Femur (tissue), 1 donor: ENCODE measurements around the gene PRODH2.

ENCODE experiments used
- DNase-seq: peaks from one replicate; pipeline ENCODE4 v3.0.0-alpha.2; 2017

Gene PRODH2, protein sequence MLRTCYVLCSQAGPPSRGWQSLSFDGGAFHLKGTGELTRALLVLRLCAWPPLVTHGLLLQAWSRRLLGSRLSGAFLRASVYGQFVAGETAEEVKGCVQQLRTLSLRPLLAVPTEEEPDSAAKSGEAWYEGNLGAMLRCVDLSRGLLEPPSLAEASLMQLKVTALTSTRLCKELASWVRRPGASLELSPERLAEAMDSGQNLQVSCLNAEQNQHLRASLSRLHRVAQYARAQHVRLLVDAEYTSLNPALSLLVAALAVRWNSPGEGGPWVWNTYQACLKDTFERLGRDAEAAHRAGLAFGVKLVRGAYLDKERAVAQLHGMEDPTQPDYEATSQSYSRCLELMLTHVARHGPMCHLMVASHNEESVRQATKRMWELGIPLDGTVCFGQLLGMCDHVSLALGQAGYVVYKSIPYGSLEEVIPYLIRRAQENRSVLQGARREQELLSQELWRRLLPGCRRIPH

DNA sequence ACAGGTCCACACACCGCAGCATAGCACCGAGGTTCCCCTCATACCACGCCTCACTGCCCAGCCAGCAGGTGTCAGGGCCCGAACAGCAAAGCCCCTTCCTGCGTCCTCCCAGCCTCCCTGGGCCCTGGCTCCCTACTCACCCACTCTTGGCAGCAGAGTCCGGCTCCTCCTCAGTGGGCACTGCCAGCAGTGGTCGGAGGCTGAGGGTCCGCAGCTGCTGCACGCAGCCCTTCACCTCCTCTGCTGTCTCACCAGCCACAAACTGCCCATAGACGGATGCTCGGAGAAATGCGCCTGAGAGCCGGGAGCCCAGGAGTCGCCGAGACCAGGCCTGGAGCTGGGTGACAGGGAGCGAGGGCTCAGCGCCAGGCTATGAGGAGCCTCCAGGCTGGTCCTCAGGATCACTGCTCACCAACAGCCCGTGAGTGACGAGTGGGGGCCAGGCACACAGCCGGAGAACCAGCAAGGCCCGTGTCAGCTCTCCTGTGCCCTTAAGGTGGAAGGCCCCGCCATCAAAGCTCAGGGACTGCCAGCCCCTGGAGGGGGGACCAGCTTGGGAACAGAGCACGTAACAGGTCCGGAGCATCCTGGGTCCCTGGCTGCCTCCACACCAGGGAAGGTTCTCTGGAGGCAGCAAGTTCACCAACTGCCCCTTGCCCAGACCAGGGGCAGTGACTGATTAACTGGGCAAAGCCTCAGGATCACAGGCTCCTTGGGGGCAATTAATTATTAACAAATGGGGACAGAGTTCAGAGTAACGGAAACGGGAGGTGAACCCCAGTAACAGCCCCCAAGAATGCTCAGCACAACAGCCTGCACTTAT is at the start of gene PRODH2:
Gene PRODH2, minus strand, starts transcription at position 626 of the 823 bp plus-strand sequence. Its CDS starts 40 bp downstream, at position 586.
- no peak for DNase-seq

DNA sequence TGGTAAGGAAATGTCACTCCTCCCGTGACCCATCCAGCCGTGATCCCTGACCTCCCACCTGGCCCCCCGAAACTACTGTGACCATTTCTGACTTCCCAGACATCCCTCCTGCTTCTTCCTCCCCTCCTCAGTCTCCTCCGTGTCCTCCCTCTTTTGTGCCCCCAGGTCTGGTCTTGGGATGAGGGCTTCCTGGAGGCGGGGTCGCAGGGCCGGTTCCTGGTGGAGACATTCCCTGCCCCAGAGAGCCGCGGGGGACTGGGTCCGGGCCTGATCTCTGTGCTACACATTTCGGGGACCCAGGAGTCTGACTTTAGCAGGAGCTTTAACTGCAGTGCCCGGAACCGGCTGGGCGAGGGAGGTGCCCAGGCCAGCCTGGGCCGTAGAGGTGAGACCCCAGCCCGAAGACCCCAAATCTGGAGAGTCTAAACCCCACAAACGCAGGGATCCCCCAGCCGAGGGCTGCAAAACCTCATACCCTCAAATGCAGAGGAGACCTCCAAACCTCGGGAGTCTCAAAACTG is 49.1 kb upstream of the PRODH2 start:
- DNase-seq: no peak

DNA sequence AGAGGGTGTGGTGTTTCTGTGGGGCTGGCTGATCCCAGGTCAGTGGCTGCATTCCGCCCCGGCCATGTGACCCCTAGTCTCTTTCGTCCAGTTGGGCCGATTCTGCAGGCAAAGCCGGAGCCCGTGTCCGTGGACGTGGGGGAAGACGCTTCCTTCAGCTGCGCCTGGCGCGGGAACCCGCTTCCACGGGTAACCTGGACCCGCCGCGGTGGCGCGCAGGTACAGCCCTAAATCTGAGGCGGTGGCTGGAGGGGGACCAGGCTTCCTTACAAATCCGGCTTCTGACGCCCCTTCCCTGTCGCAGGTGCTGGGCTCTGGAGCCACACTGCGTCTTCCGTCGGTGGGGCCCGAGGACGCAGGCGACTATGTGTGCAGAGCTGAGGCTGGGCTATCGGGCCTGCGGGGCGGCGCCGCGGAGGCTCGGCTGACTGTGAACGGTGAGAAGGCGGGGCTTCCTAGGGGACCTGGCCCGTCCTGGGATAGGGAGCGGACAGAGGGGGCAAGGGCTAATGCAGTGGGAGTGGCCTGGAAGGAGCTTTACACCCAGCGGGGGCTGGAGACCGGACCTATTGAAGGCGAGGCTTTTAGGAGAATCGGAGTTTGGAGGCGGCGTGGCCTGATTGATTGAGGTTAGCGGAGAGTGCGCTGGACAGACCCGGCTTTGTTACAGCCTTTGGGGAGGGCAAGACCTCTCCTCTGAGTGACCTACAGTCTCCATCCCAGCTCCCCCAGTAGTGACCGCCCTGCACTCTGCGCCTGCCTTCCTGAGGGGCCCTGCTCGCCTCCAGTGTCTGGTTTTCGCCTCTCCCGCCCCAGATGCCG is 48.4 kb upstream of the PRODH2 start:
- DNase-seq: no peak

DNA sequence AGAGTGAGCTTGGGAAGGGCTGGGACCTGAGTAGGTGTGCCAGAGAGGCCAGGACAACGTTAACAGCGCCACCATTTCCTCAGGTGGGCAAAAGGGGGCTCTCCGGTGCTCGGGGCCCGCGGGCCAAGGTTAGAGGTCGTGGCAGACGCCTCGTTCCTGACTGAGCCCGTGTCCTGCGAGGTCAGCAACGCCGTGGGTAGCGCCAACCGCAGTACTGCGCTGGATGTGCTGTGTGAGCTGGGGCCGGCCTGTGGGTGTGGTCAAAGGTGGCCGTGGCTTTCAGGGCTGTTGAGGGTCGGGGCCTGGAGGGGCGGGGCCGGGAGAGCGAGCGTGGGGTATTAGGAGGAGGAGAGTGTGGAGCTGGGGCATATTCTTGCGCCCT is 47.8 kb upstream of the PRODH2 start:
- DNase-seq: no peak

DNA sequence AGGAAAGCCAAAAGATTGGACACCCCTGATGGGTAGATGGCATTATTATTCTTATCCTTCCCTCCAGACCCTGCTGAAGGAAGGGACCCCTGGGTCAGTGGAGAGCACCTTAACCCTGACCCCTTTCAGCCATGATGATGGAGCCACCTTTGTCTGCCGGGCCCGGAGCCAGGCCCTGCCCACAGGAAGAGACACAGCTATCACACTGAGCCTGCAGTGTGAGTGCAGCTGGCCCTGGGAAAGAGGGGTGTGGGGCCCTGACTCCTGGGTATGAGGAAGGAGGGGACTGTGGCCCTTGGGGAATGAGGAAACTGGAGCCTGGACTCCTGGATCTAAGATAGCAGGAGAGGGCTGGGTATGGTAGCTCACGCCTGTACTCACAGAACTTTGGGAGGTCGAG is 46.8 kb upstream of the PRODH2 start:
- no peak for DNase-seq

DNA sequence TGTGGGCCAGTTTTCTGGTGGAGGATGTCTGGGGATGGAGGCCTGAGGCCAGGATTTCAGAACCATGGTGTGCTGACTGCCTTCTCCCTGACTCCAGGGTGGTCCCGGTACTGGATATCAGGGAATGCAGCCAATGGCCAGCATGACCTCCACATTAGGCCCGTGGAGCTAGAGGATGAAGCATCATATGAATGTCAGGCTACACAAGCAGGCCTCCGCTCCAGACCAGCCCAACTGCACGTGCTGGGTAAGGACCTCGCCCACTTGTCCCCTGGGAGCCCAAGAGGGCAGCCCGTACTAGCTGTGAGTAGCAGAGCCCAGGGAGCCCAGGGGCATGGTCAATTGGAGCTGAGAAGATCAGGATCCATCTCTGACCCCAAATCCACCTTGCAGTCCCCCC is 45.7 kb upstream of the PRODH2 start:
- DNase-seq: no peak

DNA sequence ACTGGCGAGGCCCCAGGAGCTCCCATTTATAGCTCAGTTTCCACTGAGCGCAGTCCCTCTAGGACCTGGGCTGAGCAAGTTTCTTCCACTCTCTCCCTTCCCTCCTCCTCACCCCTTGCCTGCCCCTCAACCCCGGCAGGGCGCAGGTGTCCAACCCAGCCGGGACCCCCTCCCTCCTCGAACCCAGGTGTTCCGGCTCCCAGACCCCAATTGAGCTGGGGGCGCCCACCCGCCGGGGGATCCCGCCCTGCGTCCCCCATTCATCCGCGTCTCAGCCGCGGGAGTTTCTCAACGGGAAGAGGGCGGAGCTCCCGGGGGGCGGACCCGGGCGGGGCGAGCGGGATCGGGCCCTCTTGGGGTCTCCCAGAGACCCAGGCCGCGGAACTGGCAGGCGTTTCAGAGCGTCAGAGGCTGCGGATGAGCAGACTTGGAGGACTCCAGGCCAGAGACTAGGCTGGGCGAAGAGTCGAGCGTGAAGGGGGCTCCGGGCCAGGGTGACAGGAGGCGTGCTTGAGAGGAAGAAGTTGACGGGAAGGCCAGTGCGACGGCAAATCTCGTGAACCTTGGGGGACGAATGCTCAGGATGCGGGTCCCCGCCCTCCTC is 44.0 kb upstream of the PRODH2 start, which contains the start of gene KIRREL2:
Gene KIRREL2, plus strand, starts transcription at position 366 of the 604 bp plus-strand sequence. Its CDS starts 209 bp downstream, at position 575.
- peak; percentile 38 for DNase-seq

DNA sequence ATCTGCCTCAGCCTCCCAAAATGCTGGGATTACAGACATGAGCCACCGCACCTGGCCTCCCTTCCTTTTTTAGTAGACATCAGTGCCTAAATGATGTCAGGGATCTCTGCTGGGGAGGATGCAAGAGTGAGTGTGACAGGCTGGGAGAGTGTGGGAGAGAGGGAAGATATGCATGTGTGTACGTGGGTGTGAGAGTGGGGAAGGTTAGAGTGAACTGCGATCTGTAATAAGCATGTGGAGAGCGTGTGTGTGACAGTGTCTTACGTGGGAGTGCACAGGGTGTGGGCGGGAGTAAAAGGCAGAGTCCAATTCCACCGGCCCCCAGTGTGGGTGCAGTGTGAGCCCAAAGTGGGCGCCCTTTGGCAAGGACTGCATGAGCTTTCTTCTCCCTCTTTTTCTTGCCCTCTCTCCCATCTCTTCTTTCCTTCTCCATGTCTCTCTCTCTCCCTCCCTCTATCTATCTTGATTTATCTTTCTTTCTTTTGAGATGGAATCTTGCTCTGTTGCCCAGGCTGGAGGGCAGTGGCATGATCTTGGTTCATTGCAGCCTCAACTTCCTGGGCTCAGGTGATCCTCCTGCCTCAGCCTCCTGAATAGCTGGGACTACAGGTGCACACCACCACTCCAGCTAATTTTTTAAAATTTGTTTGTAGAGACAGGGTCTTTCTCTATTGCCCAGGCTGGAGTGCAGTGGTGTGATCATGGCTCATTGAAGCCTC is 40.6 kb upstream of the PRODH2 start:
- no peak for DNase-seq

DNA sequence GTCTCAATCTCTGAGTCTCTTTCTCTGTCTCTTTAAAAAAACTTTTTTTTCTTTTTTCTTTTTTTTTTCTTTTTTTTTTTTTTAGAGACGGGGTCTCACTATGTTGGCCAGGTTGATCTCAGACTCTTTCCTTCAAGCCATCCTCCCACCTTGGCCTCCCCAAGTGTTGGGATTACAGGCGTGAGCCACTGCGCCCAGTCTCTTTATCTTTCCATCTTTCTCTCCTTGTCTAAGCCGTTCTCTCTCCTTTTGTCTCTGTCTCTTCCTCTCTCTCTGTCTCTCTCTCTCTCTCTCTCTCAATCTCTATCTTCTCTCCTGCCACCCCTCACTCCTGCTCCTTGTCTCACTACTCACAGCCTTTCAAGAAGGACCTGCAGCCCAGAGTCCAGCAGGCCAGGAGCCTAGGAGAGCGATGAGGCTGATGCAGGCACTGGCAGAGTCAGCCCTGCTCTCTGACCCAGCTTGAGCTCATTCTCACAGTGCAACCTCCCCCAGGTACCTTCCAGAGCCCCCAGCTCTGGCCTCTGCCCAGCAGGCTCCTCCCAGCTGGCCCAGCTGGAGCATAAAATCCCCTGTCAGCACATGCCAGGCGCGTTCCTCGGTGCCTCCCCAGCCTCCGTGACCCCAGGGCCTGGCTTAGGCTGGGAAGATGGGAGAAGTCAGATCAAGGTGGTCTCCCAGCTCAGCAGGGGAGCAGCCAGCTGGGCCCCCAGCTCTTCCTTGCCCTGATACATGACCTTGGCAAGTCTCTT is 39.6 kb upstream of the PRODH2 start, which contains the start of gene NPHS1:
Gene NPHS1, minus strand, starts transcription at position 476 of the 752 bp plus-strand sequence. CDS start 667 bp downstream, outside the sequence.
- DNase-seq: no peak

DNA sequence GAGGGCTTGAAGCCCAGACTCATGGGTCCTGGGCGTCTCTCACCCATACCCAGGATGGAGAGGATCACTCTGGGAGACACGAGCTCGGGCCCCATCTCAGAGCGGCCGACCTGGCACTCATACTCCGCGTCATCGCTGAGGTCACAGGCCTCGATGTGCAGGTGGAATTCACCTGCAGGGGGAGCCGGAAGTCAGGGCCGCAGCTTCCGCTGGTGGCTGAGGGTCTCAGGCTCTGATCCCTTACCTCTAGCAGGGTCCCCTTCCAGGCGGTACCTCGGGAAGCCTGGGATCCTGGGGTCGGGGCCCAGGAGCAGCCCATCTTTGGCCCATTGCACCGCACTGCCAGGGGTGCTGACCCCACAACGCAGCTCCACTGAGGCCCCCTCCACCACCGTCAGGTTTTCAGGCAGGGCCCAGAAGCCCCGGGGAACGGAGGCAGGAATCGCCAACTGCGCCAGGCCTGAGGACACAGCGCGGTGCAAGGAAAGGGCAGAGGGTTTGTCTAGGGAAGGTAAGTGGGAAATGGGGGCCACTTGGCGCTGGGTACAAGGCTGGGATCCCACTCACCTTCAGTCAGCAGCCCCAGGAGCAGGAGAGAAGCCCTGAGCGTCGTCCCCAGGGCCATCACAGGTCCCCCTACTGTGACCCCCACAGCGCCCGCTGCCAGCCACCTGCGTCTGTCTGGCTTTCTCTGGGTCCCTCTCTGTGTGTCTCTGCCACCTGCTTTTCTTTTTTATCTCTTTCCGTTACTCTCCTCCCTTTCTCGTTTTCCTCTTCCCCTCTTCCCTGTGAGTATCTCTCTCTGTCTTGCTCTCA is 38.8 kb upstream of the PRODH2 start:
- DNase-seq: no peak

DNA sequence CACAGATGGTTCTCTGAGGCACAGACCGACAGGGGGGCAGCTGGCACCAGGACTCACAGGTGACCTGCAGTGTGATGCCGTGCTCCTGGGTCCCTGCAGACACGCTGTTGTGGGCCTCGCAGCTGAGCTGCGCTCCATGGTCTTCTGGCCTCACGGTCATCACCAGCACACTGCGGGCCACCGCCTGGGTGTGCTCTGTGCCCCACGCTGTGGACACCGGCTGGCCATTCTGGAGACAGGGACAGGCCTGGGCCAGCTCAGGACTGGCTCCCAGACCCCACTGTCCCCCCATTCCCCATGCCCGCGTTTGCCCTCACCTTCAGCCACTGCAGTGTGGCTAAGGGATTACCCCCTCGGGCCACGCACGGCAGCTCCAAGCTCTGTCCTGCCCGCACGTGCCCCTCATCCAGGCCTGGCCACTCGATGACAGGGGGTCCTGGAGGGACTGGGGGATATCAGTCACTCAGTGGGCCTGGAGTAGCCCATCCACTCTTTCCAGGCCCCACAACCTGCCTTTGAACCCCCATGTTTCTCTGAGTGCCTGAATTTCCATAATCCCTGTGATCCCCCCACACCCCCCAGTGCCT is 36.4 kb upstream of the PRODH2 start:
- no peak for DNase-seq

DNA sequence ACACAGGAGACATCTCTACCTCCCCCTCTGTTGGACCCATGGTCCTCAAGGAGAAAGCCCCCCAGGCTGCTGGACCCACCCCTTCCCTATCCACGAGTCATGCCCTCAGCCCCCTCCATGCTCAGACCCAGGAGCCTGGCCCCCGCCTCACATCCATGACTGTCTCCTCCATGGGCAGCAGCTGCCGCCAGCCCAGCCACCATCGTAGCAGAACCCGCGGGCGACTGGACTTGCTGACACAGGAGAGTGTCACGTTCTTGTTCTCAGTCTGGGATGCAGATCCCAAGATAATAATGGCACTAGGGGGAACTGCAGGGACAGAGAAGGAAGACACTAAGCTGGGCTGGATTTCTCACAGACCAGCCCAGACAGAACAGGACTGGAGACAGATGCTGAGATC is 35.8 kb upstream of the PRODH2 start:
- no peak for DNase-seq

DNA sequence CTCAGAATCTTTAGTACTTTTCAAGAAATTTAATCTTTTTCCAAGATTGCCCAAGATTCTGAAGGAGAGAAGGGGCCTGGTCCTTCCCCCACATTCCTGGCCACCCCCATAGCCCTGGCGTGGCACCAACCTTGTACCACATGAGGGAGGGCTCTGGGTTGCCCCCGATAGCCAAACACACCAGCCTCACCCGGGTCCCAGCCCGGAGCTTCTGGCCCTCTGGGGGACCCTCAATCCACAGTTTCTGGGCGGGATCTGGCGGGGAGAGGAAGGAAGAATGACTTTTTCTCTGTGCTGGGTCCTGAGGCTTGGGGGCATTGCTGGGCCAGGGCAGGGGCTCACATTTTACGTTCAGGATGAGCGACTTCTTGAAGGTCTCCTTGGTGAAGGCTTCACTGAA is 35.3 kb upstream of the PRODH2 start:
- DNase-seq: no peak

DNA sequence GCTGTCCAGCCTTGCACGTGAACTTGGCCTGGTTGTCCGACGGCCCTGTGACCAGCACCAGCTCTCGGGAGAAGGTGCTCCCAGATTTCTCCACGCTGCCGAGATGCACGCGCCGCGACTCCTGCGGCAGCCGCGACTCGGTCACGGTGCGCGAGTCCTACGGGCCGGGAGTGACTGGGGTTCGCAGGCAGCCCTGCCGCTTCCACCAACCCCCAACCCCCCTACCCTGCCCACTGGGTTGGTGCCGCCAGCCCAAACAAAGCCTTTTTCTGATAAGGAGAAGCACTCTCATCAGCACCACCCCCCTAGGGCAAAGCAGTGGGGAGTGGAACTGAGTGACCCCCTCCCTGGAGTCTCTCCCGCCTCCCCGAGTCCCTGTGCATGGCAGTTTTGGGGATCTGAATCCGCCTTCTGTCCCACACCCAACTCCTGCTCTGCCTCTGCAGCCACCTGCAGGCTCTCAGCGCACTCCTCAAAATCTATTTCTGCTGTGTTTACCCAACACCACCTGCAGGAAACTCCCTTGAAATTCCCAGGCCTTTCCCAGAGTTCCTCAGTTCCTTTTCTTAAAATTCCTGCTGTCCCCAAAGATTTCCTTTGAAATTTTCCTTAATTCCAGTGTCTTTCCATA is 33.5 kb upstream of the PRODH2 start:
- DNase-seq: no peak

DNA sequence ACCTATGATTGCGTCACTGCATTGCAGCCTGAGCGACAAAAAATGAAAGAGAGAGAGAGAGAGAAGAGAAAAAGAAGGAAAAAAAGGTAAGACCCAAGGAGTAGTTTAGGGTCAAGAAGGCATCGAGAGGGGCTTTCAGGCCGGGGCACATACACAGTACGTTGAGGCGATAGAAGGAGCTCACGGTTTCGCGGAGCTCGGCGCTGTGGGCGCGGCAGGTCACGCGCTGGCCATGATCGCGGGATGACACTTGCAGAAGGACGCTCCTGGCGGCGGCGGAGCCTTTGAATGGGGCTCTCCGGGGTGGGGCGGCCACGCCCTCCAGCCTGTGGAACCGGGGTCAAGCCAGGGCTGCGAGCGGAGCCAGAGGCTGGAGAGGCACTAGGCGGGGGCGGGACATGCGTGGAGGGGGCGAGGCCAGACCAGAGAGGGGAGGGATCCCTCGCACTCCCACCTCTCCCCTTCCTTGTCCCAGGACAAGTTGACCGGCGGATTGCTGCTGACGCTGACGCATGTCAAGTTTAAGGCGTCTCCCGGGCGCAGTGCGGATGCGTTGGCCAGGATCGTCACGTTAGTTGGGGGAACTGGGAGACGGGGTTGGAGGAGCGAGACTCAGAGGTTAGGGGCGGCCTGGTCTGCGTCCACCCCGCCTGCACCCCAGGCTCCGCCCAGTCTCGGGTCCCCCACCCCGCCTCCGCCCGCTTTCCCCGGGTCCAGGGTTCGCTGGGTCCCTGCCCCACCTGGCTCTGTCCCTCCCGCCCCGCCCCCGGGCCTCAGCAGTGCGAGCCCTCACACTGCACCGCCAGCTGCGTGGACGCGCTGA is 32.8 kb upstream of the PRODH2 start:
- no peak for DNase-seq

DNA sequence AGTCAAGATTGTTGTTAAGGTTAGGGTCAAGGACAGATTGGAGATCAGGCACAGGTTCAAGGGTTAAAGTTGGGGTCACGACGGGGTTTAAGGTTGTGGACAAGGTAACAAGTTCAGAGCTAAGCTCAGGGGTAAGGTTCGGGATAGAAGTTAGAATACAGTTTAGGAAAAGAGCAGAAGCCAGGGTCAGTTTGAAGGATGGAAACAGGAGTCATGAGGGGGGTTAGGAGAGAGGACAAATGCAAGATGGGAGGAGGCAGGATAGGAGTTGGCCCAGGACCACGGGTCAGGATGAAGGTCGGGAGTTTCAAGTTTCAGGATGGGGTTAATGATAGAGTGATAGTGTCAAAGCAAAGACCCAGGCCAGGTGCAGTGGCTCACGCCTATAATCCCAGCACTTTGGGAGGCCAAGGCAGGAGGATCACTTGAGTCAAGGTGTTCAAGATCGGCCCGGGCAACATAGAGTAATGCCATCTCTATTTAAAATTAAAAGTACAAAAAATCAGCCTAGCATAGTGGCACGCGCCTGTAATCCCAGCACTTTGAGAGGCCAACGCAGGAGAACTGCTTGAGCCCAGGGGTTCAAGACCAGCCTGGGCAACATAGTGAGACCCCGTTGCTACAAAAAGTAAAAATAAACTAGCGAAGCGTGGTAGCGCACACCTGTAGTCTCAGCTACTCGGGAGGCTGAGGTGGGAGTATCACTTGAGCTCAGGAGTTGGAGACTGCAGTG is 32.0 kb upstream of the PRODH2 start:
- no peak for DNase-seq
